NOMO-1 treated with dmso at 0.1 percent for 144 hours (cell line): Measurements from ENCODE around the gene ANO7.
A peak's percentile ranks its signal among the peaks of the same experiment; 100 is the strongest.

Experiments used
- DNase-seq: peaks from one replicate; lab custom pipeline; 2025; ENCODE audit not compliant: unreplicated experiment; lab: John Stamatoyannopoulos, UW

ANO7 gene

GRCh38 chr2:241269707-241270520 is 81.4 kb downstream of the ANO7 start:
- DNase-seq: no peak

GRCh38 chr2:241270531-241270930 is 82.1 kb downstream of the ANO7 start:
- no peak for DNase-seq

- DNase-seq: peak; percentile 23
Measured at GRCh38 chr2:241271706-241272302, 83.3 kb downstream of the ANO7 start.

GRCh38 chr2:241272303-241273209 is 84.1 kb downstream of the ANO7 start:
- peak; percentile 7 for DNase-seq

- DNase-seq: no peak
Measured at GRCh38 chr2:241273210-241274020, 84.9 kb downstream of the ANO7 start.

- DNase-seq: no peak
Measured at GRCh38 chr2:241274127-241274526, 85.7 kb downstream of the ANO7 start.
